Trophoblast cell (in vitro differentiated cells and primary cell): ENCODE results near the gene CSTF2T. TPM values are rescaled to one million over a fixed set of nuclear protein-coding genes. Genes with fewer than 3 reads are reported as not detected.

Source experiments
- DNase-seq, 2 donors: peaks; one replicate each; pipeline ENCODE4 v3.0.0-alpha.2; 2016
- H2AFZ ChIP-seq: 2 replicates; pipeline ENCODE4 v1.6.1; 2013; ENCODE audit warnings: low read length, moderate library complexity, mild to moderate bottlenecking; ENCODE audit not compliant: insufficient read depth, poor library complexity
- H2AK5ac ChIP-seq: 2 replicates; pipeline ENCODE4 v1.6.1; 2013; ENCODE audit warnings: mild to moderate bottlenecking, low read length
- H2BK120ac ChIP-seq: 2 replicates; pipeline ENCODE4 v1.6.1; 2013; ENCODE audit warnings: low read length, mild to moderate bottlenecking, moderate library complexity; ENCODE audit not compliant: insufficient read depth, poor library complexity
- H2BK12ac ChIP-seq: 2 replicates; pipeline ENCODE4 v1.6.1; 2013; ENCODE audit warnings: mild to moderate bottlenecking, low read length, moderate library complexity
- H2BK5ac ChIP-seq: 2 replicates; pipeline ENCODE4 v1.6.1; 2013; ENCODE audit warnings: low read length, low read depth, moderate library complexity, mild to moderate bottlenecking; ENCODE audit not compliant: poor library complexity
- H3K14ac ChIP-seq: 2 replicates; pipeline ENCODE4 v1.6.1; 2013; ENCODE audit warnings: mild to moderate bottlenecking, low read length
- H3K18ac ChIP-seq: 2 replicates; pipeline ENCODE4 v1.6.1; 2013; ENCODE audit warnings: mild to moderate bottlenecking, low read length
- H3K23ac ChIP-seq: 2 replicates; pipeline ENCODE4 v1.6.1; 2013; ENCODE audit warnings: low read length
- H3K27ac ChIP-seq: 2 replicates; pipeline ENCODE4 v1.5.1; 2013; ENCODE audit warnings: low read depth, mild to moderate bottlenecking, inconsistent platforms, low read length, moderate library complexity
- H3K27me3 ChIP-seq: 2 replicates; pipeline ENCODE4 v1.6.1; 2013; ENCODE audit warnings: inconsistent platforms, mild to moderate bottlenecking, low read length, moderate library complexity; ENCODE audit not compliant: insufficient read depth
- H3K36me3 ChIP-seq, 2 experiments: 1 replicate in 1 of 2; 2 replicates in 1 of 2; pipeline ENCODE4 v1.6.1; 2013; ENCODE audit warnings: low read length in 2 of 2, mild to moderate bottlenecking in 2 of 2, moderate library complexity in 1 of 2; ENCODE audit not compliant: insufficient read depth in 2 of 2, control insufficient read depth in 1 of 2
- H3K4ac ChIP-seq: 2 replicates; pipeline ENCODE4 v1.6.1; 2013; ENCODE audit warnings: low read depth, mild to moderate bottlenecking, low read length, moderate library complexity
- H3K4me1 ChIP-seq, 2 experiments: 1 replicate in 1 of 2; 2 replicates in 1 of 2; pipeline ENCODE4 v1.6.1; 2013; ENCODE audit warnings: low read length in 2 of 2, mild to moderate bottlenecking in 2 of 2, moderate library complexity in 1 of 2; ENCODE audit not compliant: insufficient read depth in 2 of 2, control insufficient read depth in 1 of 2
- H3K4me2 ChIP-seq: 2 replicates; pipeline ENCODE4 v1.6.1; 2013; ENCODE audit warnings: inconsistent platforms, mild to moderate bottlenecking, low read length, moderate library complexity
- H3K4me3 ChIP-seq: 2 replicates; pipeline ENCODE4 v1.5.1; 2013; ENCODE audit warnings: mild to moderate bottlenecking, low read depth, low read length, inconsistent platforms
- H3K79me1 ChIP-seq: one replicate; pipeline ENCODE4 v1.6.1; 2013; ENCODE audit warnings: low read length
- H3K79me2 ChIP-seq: 2 replicates; pipeline ENCODE4 v1.6.1; 2013; ENCODE audit warnings: low read length, mild to moderate bottlenecking; ENCODE audit not compliant: control insufficient read depth, insufficient read depth, poor library complexity
- H3K9ac ChIP-seq: 2 replicates; pipeline ENCODE4 v1.6.1; 2013; ENCODE audit warnings: mild to moderate bottlenecking, low read length
- H3K9me3 ChIP-seq: 2 replicates; pipeline ENCODE4 v1.6.1; 2013; ENCODE audit warnings: low read depth, mild to moderate bottlenecking, control low read depth, inconsistent platforms, low read length; ENCODE audit not compliant: insufficient read depth
- H4K12ac ChIP-seq: 2 replicates; pipeline ENCODE4 v1.6.1; 2013; ENCODE audit warnings: low read depth, mild to moderate bottlenecking, low read length, moderate library complexity
- H4K8ac ChIP-seq: 2 replicates; pipeline ENCODE4 v1.6.1; 2013; ENCODE audit warnings: low read depth, mild to moderate bottlenecking, low read length, moderate library complexity
- H4K91ac ChIP-seq: one replicate; pipeline ENCODE4 v1.6.1; 2013; ENCODE audit warnings: low read depth, mild to moderate bottlenecking, low read length, moderate library complexity
- WGBS: extraction: QIAGEN DNeasy Blood & Tissue Kit; methylation state at CpG from one replicate; pipeline ENCODE4 v1.1.7; 2013; ENCODE audit warnings: missing lambda C conversion rate; ENCODE audit not compliant: insufficient read length, insufficient coverage; ENCODE audit errors: extremely low coverage; 5-methylcytosine and 5-hydroxymethylcytosine counted together
- polyA plus RNA-seq: library from polyadenylated mRNA; stranded (reverse); fragments of 200-250 nt; gene quantifications from 2 replicates; pipeline ENCODE4 v1.2.3, GENCODE V29; 2013

Gene CSTF2T, protein sequence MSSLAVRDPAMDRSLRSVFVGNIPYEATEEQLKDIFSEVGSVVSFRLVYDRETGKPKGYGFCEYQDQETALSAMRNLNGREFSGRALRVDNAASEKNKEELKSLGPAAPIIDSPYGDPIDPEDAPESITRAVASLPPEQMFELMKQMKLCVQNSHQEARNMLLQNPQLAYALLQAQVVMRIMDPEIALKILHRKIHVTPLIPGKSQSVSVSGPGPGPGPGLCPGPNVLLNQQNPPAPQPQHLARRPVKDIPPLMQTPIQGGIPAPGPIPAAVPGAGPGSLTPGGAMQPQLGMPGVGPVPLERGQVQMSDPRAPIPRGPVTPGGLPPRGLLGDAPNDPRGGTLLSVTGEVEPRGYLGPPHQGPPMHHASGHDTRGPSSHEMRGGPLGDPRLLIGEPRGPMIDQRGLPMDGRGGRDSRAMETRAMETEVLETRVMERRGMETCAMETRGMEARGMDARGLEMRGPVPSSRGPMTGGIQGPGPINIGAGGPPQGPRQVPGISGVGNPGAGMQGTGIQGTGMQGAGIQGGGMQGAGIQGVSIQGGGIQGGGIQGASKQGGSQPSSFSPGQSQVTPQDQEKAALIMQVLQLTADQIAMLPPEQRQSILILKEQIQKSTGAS
- polyA plus RNA-seq, result 11.1 and 11.3 TPM in 2 replicates

DNA sequence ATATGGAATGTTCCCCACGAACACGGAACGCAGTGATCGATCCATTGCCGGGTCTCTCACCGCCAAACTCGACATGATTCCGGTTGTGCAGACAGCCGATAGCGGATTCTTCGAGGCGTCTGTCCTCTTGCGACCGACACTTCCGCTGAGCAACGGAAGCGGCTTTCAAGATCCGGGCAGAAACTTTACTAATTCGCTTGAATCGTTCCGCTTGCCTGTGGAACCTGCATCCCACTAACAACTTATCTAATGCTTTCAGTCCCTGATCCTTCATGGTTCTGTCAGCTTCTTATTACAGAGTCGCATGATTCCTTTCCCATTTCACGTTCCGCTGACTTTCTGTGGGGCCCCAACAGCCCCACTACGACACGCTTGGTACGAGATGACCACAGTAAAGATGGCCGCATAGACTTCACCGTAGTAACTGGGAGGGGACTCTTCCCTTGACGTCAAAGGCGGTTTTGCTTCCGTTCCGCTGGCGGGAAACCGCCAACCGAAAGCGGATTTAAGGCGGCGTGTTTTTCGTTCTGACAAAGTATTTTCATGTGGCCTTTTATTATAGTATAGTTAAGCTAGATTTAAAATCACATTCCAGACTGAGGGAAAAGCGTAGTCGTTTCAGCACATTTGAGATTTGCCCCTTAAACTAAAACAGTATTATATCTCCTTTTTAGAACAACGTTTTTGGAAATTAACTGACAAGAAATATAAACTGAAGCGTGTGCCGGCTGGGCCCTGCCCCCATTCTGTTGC lies at the start of gene CSTF2T:
CSTF2T (minus strand) TSS at position 121 of the 753 bp plus-strand sequence; CDS start at position 75, 46 bp downstream.
- peak within 1 kb of the TSS; percentile 89 for H3K18ac ChIP-seq
- peak within 1 kb of the TSS; percentile 68 for H3K4ac ChIP-seq
- H3K9me3 ChIP-seq, result no peaks in the 10 kb centered on the region
- H2BK120ac ChIP-seq, result peak within 1 kb of the TSS; percentile 99
- no peaks in the 10 kb centered on the region for H3K27me3 ChIP-seq
- peak within 1 kb of the TSS; percentile 96 for H2BK5ac ChIP-seq
- no peak within 1 kb of the TSS for H2AK5ac ChIP-seq
- peak within 1 kb of the TSS; percentile 98 for H2AFZ ChIP-seq
- H3K79me1 ChIP-seq, result peaks cover 7% of the 10 kb centered on the region
- H3K23ac ChIP-seq, result no peak within 1 kb of the TSS
- peak within 1 kb of the TSS; percentile 96 for H4K12ac ChIP-seq
- H3K27ac ChIP-seq, result peak within 1 kb of the TSS; percentile 83
- peak; percentile 88 to 98 for DNase-seq
- H3K36me3 ChIP-seq, result peaks cover 4 to 9% of the 10 kb centered on the region in 2 experiments
- H3K9ac ChIP-seq, result peak within 1 kb of the TSS; percentile 90
- peaks cover 11% of the 10 kb centered on the region for H3K79me2 ChIP-seq
- H3K4me1 ChIP-seq, result peaks cover 5 to 9% of the 10 kb centered on the region in 2 experiments
- H4K91ac ChIP-seq, result peak within 1 kb of the TSS; percentile 98
- H3K14ac ChIP-seq, result peak within 1 kb of the TSS; percentile 90
- H4K8ac ChIP-seq, result peak within 1 kb of the TSS; percentile 90
- WGBS, result no CpG with 5 or more reads among the region's 45 CpGs
- H3K4me3 ChIP-seq, result peak within 1 kb of the TSS; percentile 80
- peak within 1 kb of the TSS; percentile 73 for H2BK12ac ChIP-seq
- peak within 1 kb of the TSS; percentile 79 for H3K4me2 ChIP-seq

GRCh38 chr10:51748959-51749358 lies 49.6 kb upstream of the CSTF2T start:
- Histone ChIP-seq H3K9me3 (no peaks in the 10 kb centered on the region), H3K14ac (no peak overlapping the region), H4K12ac (no peak overlapping the region), H4K91ac (no peak overlapping the region), H3K36me3 (no peaks in the 10 kb centered on the region), H3K4me3 (no peak overlapping the region), H3K4ac (no peak overlapping the region), H3K27ac (no peak overlapping the region), H2AK5ac (no peak overlapping the region), H3K18ac (no peak overlapping the region), H2BK5ac (no peak overlapping the region), H3K4me1 (no peaks in the 10 kb centered on the region), H3K79me2 (no peaks in the 10 kb centered on the region), H3K9ac (no peak overlapping the region), H3K4me2 (no peak overlapping the region), H3K23ac (no peak overlapping the region), H2AFZ (no peak overlapping the region), H2BK120ac (no peak overlapping the region), H3K79me1 (no peaks in the 10 kb centered on the region), H3K27me3 (no peaks in the 10 kb centered on the region), H4K8ac (no peak overlapping the region), H2BK12ac (no peak overlapping the region)
- WGBS, result no CpG with 5 or more reads among the region's 1 CpG
- peak; percentile 18 to 83 for DNase-seq

DNA sequence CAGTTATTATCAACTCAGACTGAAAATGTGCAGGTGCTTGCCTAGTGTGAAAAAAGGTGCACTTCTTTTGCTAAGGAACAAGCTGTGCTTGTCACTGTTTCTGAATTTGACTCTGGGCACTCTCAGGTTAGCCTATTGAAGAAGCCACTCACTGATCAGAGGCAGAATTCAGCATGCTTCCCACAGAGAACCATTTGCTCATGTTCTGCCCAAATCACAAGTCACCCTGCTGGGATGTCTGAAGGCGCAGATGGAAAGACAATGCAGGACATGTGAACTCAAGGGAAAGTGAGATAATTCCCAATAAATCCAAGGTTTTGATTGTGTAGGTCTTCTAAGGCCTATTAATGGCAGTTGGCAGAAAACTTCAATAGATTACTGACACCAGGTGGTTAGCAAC lies 47.8 kb upstream of the CSTF2T start:
- no peak overlapping the region for H3K14ac ChIP-seq
- no peaks in the 10 kb centered on the region for H3K79me2 ChIP-seq
- H3K36me3 ChIP-seq, result no peaks in the 10 kb centered on the region
- no peak overlapping the region for H3K18ac ChIP-seq
- no peak overlapping the region for H4K12ac ChIP-seq
- no peak overlapping the region for H3K27ac ChIP-seq
- H4K91ac ChIP-seq, result no peak overlapping the region
- H3K4ac ChIP-seq, result no peak overlapping the region
- no peak for DNase-seq
- no peaks in the 10 kb centered on the region for H3K4me1 ChIP-seq
- no peak overlapping the region for H2AFZ ChIP-seq
- H2BK12ac ChIP-seq, result no peak overlapping the region
- H2BK5ac ChIP-seq, result no peak overlapping the region
- H3K9me3 ChIP-seq, result no peaks in the 10 kb centered on the region
- no peak overlapping the region for H4K8ac ChIP-seq
- H2BK120ac ChIP-seq, result no peak overlapping the region
- H3K9ac ChIP-seq, result no peak overlapping the region
- no peaks in the 10 kb centered on the region for H3K79me1 ChIP-seq
- no peak overlapping the region for H2AK5ac ChIP-seq
- H3K4me2 ChIP-seq, result no peak overlapping the region
- H3K27me3 ChIP-seq, result no peaks in the 10 kb centered on the region
- no CpG with 5 or more reads among the region's 1 CpG for WGBS
- no peak overlapping the region for H3K23ac ChIP-seq
- H3K4me3 ChIP-seq, result no peak overlapping the region

DNA sequence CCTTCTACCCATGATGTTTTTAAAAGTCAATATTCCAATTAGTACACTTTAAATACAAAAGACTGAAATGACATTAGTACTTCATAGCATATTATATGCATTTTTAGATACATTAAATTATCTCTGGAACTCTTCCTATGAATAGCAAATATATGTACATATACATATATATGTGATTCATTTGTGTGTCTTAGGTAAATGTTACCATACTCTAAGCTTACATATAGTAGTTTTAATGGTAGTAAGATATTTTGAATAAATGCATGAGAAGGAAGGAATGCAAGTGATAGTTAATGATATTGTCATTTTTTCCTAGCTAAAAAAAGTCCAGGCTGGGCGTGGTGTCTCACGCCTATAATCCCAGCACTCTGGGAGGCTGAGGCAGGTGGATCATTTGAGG lies 46.0 kb upstream of the CSTF2T start:
- Histone ChIP-seq H4K8ac (no peak overlapping the region), H2BK5ac (no peak overlapping the region), H3K79me1 (no peaks in the 10 kb centered on the region), H3K27me3 (no peaks in the 10 kb centered on the region), H4K12ac (no peak overlapping the region), H3K14ac (no peak overlapping the region), H3K4me2 (no peak overlapping the region), H2AFZ (no peak overlapping the region), H4K91ac (no peak overlapping the region), H3K4me3 (no peak overlapping the region), H3K79me2 (no peaks in the 10 kb centered on the region), H3K4ac (no peak overlapping the region), H2BK120ac (no peak overlapping the region), H3K9me3 (no peaks in the 10 kb centered on the region), H2AK5ac (no peak overlapping the region), H3K9ac (no peak overlapping the region), H3K36me3 (no peaks in the 10 kb centered on the region), H2BK12ac (no peak overlapping the region), H3K4me1 (no peaks in the 10 kb centered on the region), H3K23ac (no peak overlapping the region), H3K18ac (no peak overlapping the region), H3K27ac (no peak overlapping the region)
- no CpG with 5 or more reads among the region's 2 CpGs for WGBS
- no peak for DNase-seq
